HG03439 (cell line): ENCODE measurements around the gene RNF187.

Experiments used
- ATAC-seq: cut with Tn5 transposase; IDR thresholded peaks from one replicate; pipeline ENCODE4 v1.9.1; 2021; ENCODE audit warnings: mild to moderate bottlenecking, moderate library complexity; ENCODE audit not compliant: unreplicated experiment

RNF187 gene

GRCh38 chr1:228507961-228508652 is 20.9 kb downstream of the RNF187 start:
- ATAC-seq: no peak

GRCh38 chr1:228508840-228509415 is 21.7 kb downstream of the RNF187 start:
- no peak for ATAC-seq

- no peak for ATAC-seq
Observed at GRCh38 chr1:228510101-228510802, 23.1 kb downstream of the RNF187 start.

- ATAC-seq: no peak
Observed at GRCh38 chr1:228510803-228511413, 23.7 kb downstream of the RNF187 start.

GRCh38 chr1:228511546-228512445 is 24.6 kb downstream of the RNF187 start:
- no peak for ATAC-seq

GRCh38 chr1:228512781-228513198 is 25.6 kb downstream of the RNF187 start:
- ATAC-seq: no peak

GRCh38 chr1:228513236-228513900 is 26.2 kb downstream of the RNF187 start:
- ATAC-seq: no peak

GRCh38 chr1:228514421-228514820 is 27.2 kb downstream of the RNF187 start:
- no peak for ATAC-seq

GRCh38 chr1:228515200-228515834 is 28.1 kb downstream of the RNF187 start:
- no peak for ATAC-seq

- ATAC-seq: no peak
Observed at GRCh38 chr1:228517655-228518054, 30.5 kb downstream of the RNF187 start.

GRCh38 chr1:228527596-228527995 is 40.4 kb downstream of the RNF187 start:
- no peak for ATAC-seq

GRCh38 chr1:228528612-228529011 is 41.4 kb downstream of the RNF187 start:
- ATAC-seq: no peak

- ATAC-seq: no peak
Observed at GRCh38 chr1:228530086-228530758, 43.0 kb downstream of the RNF187 start.

- ATAC-seq: no peak
Observed at GRCh38 chr1:228530951-228531731, 44.0 kb downstream of the RNF187 start.

- no peak for ATAC-seq
Observed at GRCh38 chr1:228538831-228539230, 51.6 kb downstream of the RNF187 start.

- ATAC-seq: no peak
Observed at GRCh38 chr1:228540161-228540917, 53.2 kb downstream of the RNF187 start.

GRCh38 chr1:228541725-228542124 is 54.5 kb downstream of the RNF187 start:
- no peak for ATAC-seq

- no peak for ATAC-seq
Observed at GRCh38 chr1:228542376-228542775, 55.2 kb downstream of the RNF187 start.
